Fibroblast of lung (primary cell): Measurements from ENCODE around the gene PGAM1. TPM values are rescaled to one million over a fixed set of nuclear protein-coding genes. Genes with fewer than 3 reads are reported as not detected.
"Not testable (repeated sequence)": the region's sequence is repeated elsewhere in the genome, so short reads cannot be mapped to it uniquely, and the experiment has no call there.

Source experiments
- DNase-seq, 2 donors: peaks; one replicate each; pipeline versions ENCODE4 v3.0.0 to v3.0.0-alpha.2; 2010; ENCODE audit warnings: low read depth in 2 of 2
- H2AFZ ChIP-seq: 2 replicates; pipeline ENCODE4 v1.5.1; 2012; ENCODE audit warnings: low read length, control low read depth, inconsistent platforms
- H3K27ac ChIP-seq: 2 replicates; pipeline ENCODE4 v1.5.1; 2011; ENCODE audit warnings: low read length, control low read depth; ENCODE audit not compliant: insufficient read depth
- H3K27me3 ChIP-seq: 2 replicates; pipeline ENCODE4 v1.5.1; 2011; ENCODE audit warnings: mild to moderate bottlenecking, low read length; ENCODE audit not compliant: control insufficient read depth, insufficient read depth
- H3K36me3 ChIP-seq: 2 replicates; pipeline ENCODE4 v1.5.1; 2011; ENCODE audit warnings: low read length; ENCODE audit not compliant: control insufficient read depth, insufficient read depth
- H3K4me1 ChIP-seq: 2 replicates; pipeline ENCODE4 v1.5.1; 2011; ENCODE audit warnings: low read length; ENCODE audit not compliant: control insufficient read depth, insufficient read depth; ENCODE audit errors: extremely low read depth
- H3K4me2 ChIP-seq: 2 replicates; pipeline ENCODE4 v1.5.1; 2011; ENCODE audit warnings: low read length, control low read depth; ENCODE audit not compliant: insufficient read depth; ENCODE audit errors: extremely low read depth
- H3K4me3 ChIP-seq, 4 experiments: fragments of 200-600 bp in 1 of 4; sonication (generic) in 1 of 4; replicated peaks in 1 of 4; 2 replicates each; pipeline ENCODE4 v1.5.1; 2011 to 2016; ENCODE audit warnings: low read length in 4 of 4, low read depth in 3 of 4, mild to moderate bottlenecking in 3 of 4, control low read depth in 2 of 4, inconsistent platforms in 1 of 4, mixed read lengths in 1 of 4; ENCODE audit not compliant: insufficient read depth in 1 of 4; ENCODE audit errors: control extremely low read depth in 1 of 4
- H3K79me2 ChIP-seq: 2 replicates; pipeline ENCODE4 v1.5.1; 2012; ENCODE audit warnings: mild to moderate bottlenecking, low read length, inconsistent platforms; ENCODE audit not compliant: control insufficient read depth, insufficient read depth
- H3K9ac ChIP-seq: 2 replicates; pipeline ENCODE4 v1.5.1; 2011; ENCODE audit warnings: mild to moderate bottlenecking, low read length, control low read depth; ENCODE audit not compliant: insufficient read depth
- H3K9me3 ChIP-seq: 2 replicates; pipeline ENCODE4 v1.5.1; 2012; ENCODE audit warnings: low read depth, low read length; ENCODE audit not compliant: control insufficient read depth, insufficient read depth
- H4K20me1 ChIP-seq: 2 replicates; pipeline ENCODE4 v1.5.1; 2011; ENCODE audit warnings: low read length; ENCODE audit not compliant: control insufficient read depth, insufficient read depth; ENCODE audit errors: extremely low read depth
- EZH2 ChIP-seq: IDR thresholded peaks from 2 replicates; pipeline ENCODE4 v1.5.1; 2012; ENCODE audit warnings: low read length, control low read depth, mild to moderate bottlenecking; ENCODE audit errors: missing control alignments
- polyA plus RNA-seq, 2 donors: library from polyadenylated mRNA; depleted of rRNA in 1 of 2; stranded (reverse) in 1 of 2; unstranded in 1 of 2; fragments of >200 nt; gene quantifications; 2 replicates each; pipeline ENCODE4 v1.2.1, GENCODE V29; 2011 to 2012; ENCODE audit warnings: missing spikeins in 1 of 2
- total RNA-seq: library from RNA; depleted of rRNA; stranded (reverse); fragments of >200 nt; gene quantifications from 2 replicates; pipeline ENCODE4 v1.2.1, GENCODE V29; 2014
- TF ChIP-seq, protein P1 (sequence below), 2 donors: IDR thresholded peaks in 1 of 2; conservative IDR thresholded peaks in 1 of 2; 1 replicate in 1 of 2; 2 replicates in 1 of 2; pipeline ENCODE4 v1.5.1; 2011 to 2012; ENCODE audit warnings: low read length in 2 of 2, control low read depth in 1 of 2, inconsistent platforms in 1 of 2, low read depth in 1 of 2, mild to moderate bottlenecking in 1 of 2

Gene PGAM1
- total and polyA plus RNA-seq, 2 donors (not counting 1 experiment from before 2014, with no cell fraction given) = 209 to 498 TPM

DNA sequence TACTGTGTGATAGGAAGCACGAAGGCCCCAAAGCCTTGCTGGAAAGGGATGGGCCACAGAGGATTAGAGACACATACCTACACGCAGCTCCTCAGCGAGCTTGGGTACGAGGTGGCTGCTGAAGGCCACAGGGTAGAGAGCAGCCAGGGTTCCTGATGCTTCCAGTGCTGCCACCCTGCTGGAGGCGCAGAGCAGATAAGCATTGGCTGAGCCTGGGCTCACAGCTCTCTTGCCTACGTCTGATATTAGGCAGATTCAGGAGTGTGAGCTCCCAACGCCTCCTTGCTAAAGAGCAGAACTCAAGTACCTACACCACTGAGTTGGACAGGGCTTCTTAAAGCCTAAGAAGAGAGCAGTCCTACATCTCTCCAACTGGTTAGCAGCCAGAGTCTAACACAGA lies 40.0 kb downstream of the PGAM1 start:
- Histone ChIP-seq H3K27me3 (no peaks in the 10 kb centered on the region), H3K4me2 (no peak overlapping the region), H3K36me3 (peaks cover 36% of the 10 kb centered on the region), H2AFZ (no peak overlapping the region), H3K4me1 (peaks cover 2% of the 10 kb centered on the region), H3K79me2 (no peaks in the 10 kb centered on the region), H3K4me3 (no peak overlapping the region), H3K9me3 (no peaks in the 10 kb centered on the region), H4K20me1 (no peaks in the 10 kb centered on the region), H3K9ac (no peak overlapping the region), H3K27ac (no peak overlapping the region)
- no peak for TF ChIP-seq EZH2
- TF ChIP-seq, protein P1, sequence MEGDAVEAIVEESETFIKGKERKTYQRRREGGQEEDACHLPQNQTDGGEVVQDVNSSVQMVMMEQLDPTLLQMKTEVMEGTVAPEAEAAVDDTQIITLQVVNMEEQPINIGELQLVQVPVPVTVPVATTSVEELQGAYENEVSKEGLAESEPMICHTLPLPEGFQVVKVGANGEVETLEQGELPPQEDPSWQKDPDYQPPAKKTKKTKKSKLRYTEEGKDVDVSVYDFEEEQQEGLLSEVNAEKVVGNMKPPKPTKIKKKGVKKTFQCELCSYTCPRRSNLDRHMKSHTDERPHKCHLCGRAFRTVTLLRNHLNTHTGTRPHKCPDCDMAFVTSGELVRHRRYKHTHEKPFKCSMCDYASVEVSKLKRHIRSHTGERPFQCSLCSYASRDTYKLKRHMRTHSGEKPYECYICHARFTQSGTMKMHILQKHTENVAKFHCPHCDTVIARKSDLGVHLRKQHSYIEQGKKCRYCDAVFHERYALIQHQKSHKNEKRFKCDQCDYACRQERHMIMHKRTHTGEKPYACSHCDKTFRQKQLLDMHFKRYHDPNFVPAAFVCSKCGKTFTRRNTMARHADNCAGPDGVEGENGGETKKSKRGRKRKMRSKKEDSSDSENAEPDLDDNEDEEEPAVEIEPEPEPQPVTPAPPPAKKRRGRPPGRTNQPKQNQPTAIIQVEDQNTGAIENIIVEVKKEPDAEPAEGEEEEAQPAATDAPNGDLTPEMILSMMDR (conservative IDR thresholded peaks at IDR 0.05 in 1 of 2, IDR thresholded peaks at IDR 0.05 in 1 of 2; ENCODE audit: low read depth in 1 of 2, low read length in 2 of 2) = no peak
- DNase-seq = no peak

DNA sequence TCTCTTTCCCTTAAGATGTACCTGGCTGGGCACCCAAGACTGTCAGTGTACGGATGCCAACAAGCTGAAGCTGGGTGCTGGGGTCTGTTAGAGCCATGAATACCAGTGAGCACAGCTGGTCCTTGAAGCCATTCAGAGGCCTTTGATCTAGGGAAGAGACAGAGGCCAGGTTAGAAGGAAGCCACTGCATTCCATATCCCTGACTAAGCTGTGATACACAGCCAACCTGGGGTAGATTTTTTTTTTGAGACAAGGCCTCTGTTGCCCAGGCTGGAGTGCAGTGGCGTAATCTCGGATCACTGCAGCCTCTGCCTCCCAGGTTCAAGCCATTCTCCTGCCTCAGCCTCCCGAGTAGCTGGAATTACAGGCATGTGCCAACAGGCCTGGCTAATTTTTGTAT lies 40.8 kb downstream of the PGAM1 start:
- Histone ChIP-seq H3K27me3 (no peaks in the 10 kb centered on the region), H3K4me3 (no peak overlapping the region), H4K20me1 (no peaks in the 10 kb centered on the region), H3K9ac (no peak overlapping the region), H2AFZ (no peak overlapping the region), H3K4me2 (no peak overlapping the region), H3K79me2 (no peaks in the 10 kb centered on the region), H3K9me3 (no peaks in the 10 kb centered on the region), H3K27ac (no peak overlapping the region), H3K36me3 (peaks cover 30% of the 10 kb centered on the region), H3K4me1 (peaks cover 2% of the 10 kb centered on the region)
- TF ChIP-seq EZH2 = no peak
- TF ChIP-seq, protein P1 (conservative IDR thresholded peaks at IDR 0.05 in 1 of 2, IDR thresholded peaks at IDR 0.05 in 1 of 2; ENCODE audit: low read depth in 1 of 2, low read length in 2 of 2) = no peak
- DNase-seq = peak in 1 of 2 donors; percentile 62

DNA sequence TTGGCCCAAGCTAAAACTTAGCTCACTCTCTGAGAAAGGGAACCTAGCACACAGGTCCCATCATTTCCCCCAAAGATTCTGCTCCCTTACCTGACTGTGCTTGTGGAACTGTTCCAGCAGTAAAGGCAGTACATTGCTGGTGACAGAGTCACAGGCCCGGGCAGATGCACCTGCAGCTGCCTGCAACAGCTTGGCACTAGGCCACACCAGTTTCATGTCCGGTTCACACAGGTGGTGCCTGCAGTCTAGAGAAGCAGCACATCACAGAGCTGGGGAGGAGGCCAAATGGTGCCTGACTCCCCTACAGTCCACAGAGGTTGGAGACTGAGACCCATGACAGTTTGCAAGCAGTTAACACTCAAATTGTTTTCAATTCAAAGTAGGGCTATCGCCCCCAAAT lies 42.2 kb downstream of the PGAM1 start:
- Histone ChIP-seq H3K9ac (no peak overlapping the region), H3K27me3 (no peaks in the 10 kb centered on the region), H3K4me1 (peaks cover 2% of the 10 kb centered on the region), H2AFZ (no peak overlapping the region), H3K27ac (no peak overlapping the region), H3K36me3 (peaks cover 20% of the 10 kb centered on the region), H3K4me3 (no peak overlapping the region), H4K20me1 (no peaks in the 10 kb centered on the region), H3K79me2 (no peaks in the 10 kb centered on the region), H3K4me2 (no peak overlapping the region), H3K9me3 (no peaks in the 10 kb centered on the region)
- no peak for TF ChIP-seq EZH2
- TF ChIP-seq, protein P1 (conservative IDR thresholded peaks at IDR 0.05 in 1 of 2, IDR thresholded peaks at IDR 0.05 in 1 of 2; ENCODE audit: low read depth in 1 of 2, low read length in 2 of 2) = no peak
- no peak for DNase-seq

DNA sequence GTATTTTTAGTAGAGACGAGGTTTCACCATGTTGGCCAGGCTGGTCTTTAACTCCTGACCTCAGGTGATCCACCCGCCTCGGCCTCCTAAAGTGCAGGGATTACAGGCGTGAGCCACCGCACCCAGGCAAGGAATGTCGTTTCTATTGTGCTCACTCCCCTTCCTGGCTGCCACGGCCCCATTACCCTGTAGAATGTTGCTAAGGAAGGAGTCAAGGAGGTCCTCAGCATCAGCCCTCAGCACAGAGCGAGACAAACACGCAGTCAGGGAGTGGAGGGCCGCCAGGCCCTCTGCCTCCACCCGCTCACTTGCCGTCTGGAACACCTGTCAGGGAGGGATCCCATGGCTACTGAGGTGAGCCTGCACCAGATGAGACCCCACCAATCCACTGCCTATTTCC lies 42.8 kb downstream of the PGAM1 start:
- not testable (repeated sequence) for DNase-seq, H2AFZ ChIP-seq, H3K4me3 ChIP-seq, H3K9ac ChIP-seq, H3K27me3 ChIP-seq, H4K20me1 ChIP-seq, H3K79me2 ChIP-seq, H3K9me3 ChIP-seq, H3K4me1 ChIP-seq, H3K4me2 ChIP-seq, H3K27ac ChIP-seq
- H3K36me3 ChIP-seq = peaks cover 16% of the 10 kb centered on the region
